Calu3 (cell line): Measurements from ENCODE around the gene NHSL1. TPM values are rescaled to one million over a fixed set of nuclear protein-coding genes. Genes with fewer than 3 reads are reported as not detected.

Source experiments
- BruUV-seq: library from RNA; stranded (reverse); fragments of 400-500 nt; replicated peaks from 2 replicates; lab custom pipeline; 2021; lab: Mats Ljungman, UMichigan
- CTCF ChIA-PET: fragments of 300-600 bp; sonication (Branson Sonifier 250); formaldehyde crosslinking; loops from one replicate; lab custom pipeline; 2022; ENCODE audit warnings: antibody characterized with exemption; lab: Charles Lee
- DNase-seq: peaks from one replicate; pipeline ENCODE4 v3.0.0; 2022
- H3K27ac Mint-ChIP-seq: one replicate; pipeline ENCODE4 v1.8.0; 2022; ENCODE audit warnings: mixed read lengths; ENCODE audit not compliant: unreplicated experiment
- H3K27me3 Mint-ChIP-seq: one replicate; pipeline ENCODE4 v1.8.0; 2022; ENCODE audit warnings: mixed read lengths; ENCODE audit not compliant: unreplicated experiment
- H3K36me3 Mint-ChIP-seq: one replicate; pipeline ENCODE4 v1.8.0; 2022; ENCODE audit warnings: mild to moderate bottlenecking, moderate library complexity, mixed read lengths; ENCODE audit not compliant: insufficient read depth, unreplicated experiment
- H3K4me1 Mint-ChIP-seq: one replicate; pipeline ENCODE4 v1.8.0; 2022; ENCODE audit warnings: mild to moderate bottlenecking, low read depth, mixed read lengths; ENCODE audit not compliant: unreplicated experiment
- H3K4me3 Mint-ChIP-seq: one replicate; pipeline ENCODE4 v1.8.0; 2022; ENCODE audit warnings: mild to moderate bottlenecking, low read depth, moderate library complexity, mixed read lengths; ENCODE audit not compliant: unreplicated experiment
- H3K9me3 Mint-ChIP-seq: one replicate; pipeline ENCODE4 v1.8.0; 2022; ENCODE audit warnings: low read depth, mixed read lengths; ENCODE audit not compliant: unreplicated experiment
- intact Hi-C: fragments of 100-400 bp; cut with micrococcal nuclease; formaldehyde crosslinking; loops from one replicate; pipeline ENCODE4 v1.10.0; 2022; ENCODE audit not compliant: unreplicated experiment
- total RNA-seq: library from RNA; stranded (reverse); gene quantifications from 2 replicates; pipeline ENCODE4 v1.2.3, GENCODE V29; 2022
- TF ChIP-seq, protein P1 (sequence below): fragments of 200-600 bp; IDR thresholded peaks from one replicate; pipeline ENCODE4 v1.8.0; 2022; ENCODE audit warnings: antibody characterized with exemption; ENCODE audit not compliant: unreplicated experiment

The NHSL1 gene
- total RNA-seq, 1 experiment from 2014 or later = 26.6 TPM

DNA sequence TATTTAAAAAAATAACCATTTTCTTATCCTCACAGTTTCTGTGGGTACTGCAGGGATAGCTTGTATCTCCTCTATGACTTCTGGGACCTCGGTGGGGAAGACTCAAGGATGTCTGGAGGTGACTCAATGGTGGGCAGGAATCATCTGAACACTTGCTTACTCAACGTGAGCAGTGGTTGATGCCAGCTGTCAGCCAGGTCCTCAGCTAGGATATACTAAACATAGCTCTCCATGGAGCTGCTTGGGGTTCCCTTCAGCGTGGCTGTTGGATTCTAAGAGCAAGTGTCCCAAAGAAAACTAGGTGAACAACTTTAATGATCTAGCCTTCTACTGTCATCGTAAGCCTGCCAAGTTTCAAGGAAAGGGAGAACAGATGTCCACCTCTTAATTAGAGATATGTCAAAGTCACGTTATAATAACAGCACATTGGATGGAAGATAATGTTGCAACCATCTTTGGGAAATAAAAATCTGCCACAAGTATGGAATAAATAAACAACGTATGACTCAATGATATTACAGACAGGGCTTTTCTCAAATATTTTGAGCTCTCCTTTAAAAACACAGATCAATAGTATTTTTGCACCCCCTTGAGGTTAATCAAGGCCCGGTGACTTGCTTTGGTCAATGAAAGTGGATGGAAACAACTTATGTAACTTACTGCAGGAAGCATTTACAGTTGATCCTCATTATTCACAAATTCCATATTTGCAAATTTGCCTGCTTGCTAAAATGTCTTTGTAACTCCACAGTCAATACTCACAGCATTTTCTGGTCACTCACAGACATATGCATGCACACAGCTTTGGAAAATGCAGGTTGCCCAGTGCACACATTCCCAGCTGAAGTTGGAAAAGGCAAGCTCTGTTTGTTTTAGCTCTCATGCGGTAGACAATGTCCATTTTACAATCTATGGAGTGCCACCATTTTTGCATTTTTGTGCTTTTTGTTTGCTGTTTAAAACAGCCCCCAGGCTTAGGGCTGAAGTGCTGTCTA is 101.9 kb downstream of the NHSL1 start:
- CTCF ChIA-PET = interaction anchor here (1.0 kb wide), 1 partner anchor 100 kb away, joined by 3 read pairs; no protein-coding TSS in a partner anchor
- intact Hi-C loops = no loop called here
- peaks cover 4% of the 10 kb centered on the region for H3K36me3 Mint-ChIP-seq

DNA sequence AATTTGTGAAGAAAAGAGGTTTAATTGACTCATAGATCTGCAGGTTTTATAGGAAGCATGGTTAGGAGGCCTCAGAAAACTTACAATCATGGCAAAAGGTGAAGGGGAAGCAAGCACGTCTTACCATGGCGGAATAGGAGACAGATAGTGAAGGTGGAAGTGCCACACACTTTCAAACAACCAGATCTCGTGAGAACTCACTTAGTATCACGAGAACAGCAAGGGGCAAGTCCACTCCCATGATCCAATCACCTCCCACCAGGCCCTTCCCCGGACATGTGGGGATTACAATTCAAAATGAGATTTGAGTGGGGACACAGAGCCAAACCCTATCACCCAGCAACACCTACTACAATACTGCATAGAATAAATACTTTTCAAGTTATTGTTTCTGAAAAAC is 102.6 kb downstream of the NHSL1 start:
- Mint-ChIP-seq H3K9me3 (no peaks in the 10 kb centered on the region), H3K27me3 (no peaks in the 10 kb centered on the region), H3K36me3 (no peaks in the 10 kb centered on the region), H3K4me3 (no peak overlapping the region), H3K4me1 (no peaks in the 10 kb centered on the region), H3K27ac (no peak overlapping the region)
- BruUV-seq = no TSS peak
- intact Hi-C loops = no loop called here
- DNase-seq = no peak
- CTCF ChIA-PET = no interaction called here
- TF ChIP-seq, protein P1, sequence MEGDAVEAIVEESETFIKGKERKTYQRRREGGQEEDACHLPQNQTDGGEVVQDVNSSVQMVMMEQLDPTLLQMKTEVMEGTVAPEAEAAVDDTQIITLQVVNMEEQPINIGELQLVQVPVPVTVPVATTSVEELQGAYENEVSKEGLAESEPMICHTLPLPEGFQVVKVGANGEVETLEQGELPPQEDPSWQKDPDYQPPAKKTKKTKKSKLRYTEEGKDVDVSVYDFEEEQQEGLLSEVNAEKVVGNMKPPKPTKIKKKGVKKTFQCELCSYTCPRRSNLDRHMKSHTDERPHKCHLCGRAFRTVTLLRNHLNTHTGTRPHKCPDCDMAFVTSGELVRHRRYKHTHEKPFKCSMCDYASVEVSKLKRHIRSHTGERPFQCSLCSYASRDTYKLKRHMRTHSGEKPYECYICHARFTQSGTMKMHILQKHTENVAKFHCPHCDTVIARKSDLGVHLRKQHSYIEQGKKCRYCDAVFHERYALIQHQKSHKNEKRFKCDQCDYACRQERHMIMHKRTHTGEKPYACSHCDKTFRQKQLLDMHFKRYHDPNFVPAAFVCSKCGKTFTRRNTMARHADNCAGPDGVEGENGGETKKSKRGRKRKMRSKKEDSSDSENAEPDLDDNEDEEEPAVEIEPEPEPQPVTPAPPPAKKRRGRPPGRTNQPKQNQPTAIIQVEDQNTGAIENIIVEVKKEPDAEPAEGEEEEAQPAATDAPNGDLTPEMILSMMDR = no peak

More for the DNA sequence above, 101.9 kb downstream of the NHSL1 start:
- DNase-seq = no peak
- Mint-ChIP-seq H3K4me1 (no peaks in the 10 kb centered on the region), H3K9me3 (no peaks in the 10 kb centered on the region), H3K27me3 (no peaks in the 10 kb centered on the region), H3K4me3 (no peak overlapping the region), H3K27ac (no peak overlapping the region)
- no TSS peak for BruUV-seq
- TF ChIP-seq, protein P1 = no peak

- intact Hi-C loops = no loop called here
- Mint-ChIP-seq H3K27me3 (no peaks in the 10 kb centered on the region), H3K36me3 (no peaks in the 10 kb centered on the region), H3K9me3 (no peaks in the 10 kb centered on the region), H3K4me3 (no peak overlapping the region), H3K4me1 (no peaks in the 10 kb centered on the region), H3K27ac (no peak overlapping the region)
- TF ChIP-seq, protein P1 = no peak
- CTCF ChIA-PET = interaction anchor here (0.6 kb wide), 1 partner anchor 16 kb away, joined by 4 read pairs; no protein-coding TSS in a partner anchor
- no TSS peak for BruUV-seq
- DNase-seq = no peak
Observed at GRCh38 chr6:138393871-138394783, 105.2 kb downstream of the NHSL1 start.

GRCh38 chr6:138389551-138389950 is 109.7 kb downstream of the NHSL1 start:
- BruUV-seq = no TSS peak
- TF ChIP-seq, protein P1 = no peak
- CTCF ChIA-PET = no interaction called here

More at GRCh38 chr6:138389551-138389950, 109.7 kb downstream of the NHSL1 start:
- no peak overlapping the region for H3K4me3 Mint-ChIP-seq
- no peaks in the 10 kb centered on the region for H3K4me1 Mint-ChIP-seq
- DNase-seq = no peak
- intact Hi-C loops = no loop called here
- no peaks in the 10 kb centered on the region for H3K27me3 Mint-ChIP-seq
- no peaks in the 10 kb centered on the region for H3K9me3 Mint-ChIP-seq
- no peak overlapping the region for H3K27ac Mint-ChIP-seq
- no peaks in the 10 kb centered on the region for H3K36me3 Mint-ChIP-seq
